Activated CD4-positive, alpha-beta T cell treated with anti-CD3 and anti-CD28 coated beads, Interleukin-2, amount 50 U/mL, for 48 hours (primary cell): Measurements from ENCODE around the gene WASF2.
"Not testable (repeated sequence)": the region's sequence is repeated elsewhere in the genome, so short reads cannot be mapped to it uniquely, and the experiment has no call there.

Source experiments
- DNase-seq, 2 experiments: peaks; one replicate each; pipeline ENCODE4 v3.0.0-alpha.2; 2020

The WASF2 gene

GRCh38 chr1:27521336-27521831, 31.4 kb upstream of the WASF2 start:
- peak; percentile 58 to 62 for DNase-seq

GRCh38 chr1:27520651-27521050, 30.7 kb upstream of the WASF2 start:
- peak in 1 of 2 experiments; percentile 17 for DNase-seq

- DNase-seq = no peak
Observed at GRCh38 chr1:27519331-27520258, 29.6 kb upstream of the WASF2 start.

- DNase-seq = no peak
Observed at GRCh38 chr1:27518808-27519207, 28.8 kb upstream of the WASF2 start.

GRCh38 chr1:27517907-27518718, 28.1 kb upstream of the WASF2 start:
- DNase-seq = no peak

- no peak for DNase-seq
Observed at GRCh38 chr1:27517301-27517700, 27.3 kb upstream of the WASF2 start.

GRCh38 chr1:27515626-27516025, 25.7 kb upstream of the WASF2 start:
- no peak for DNase-seq

GRCh38 chr1:27513958-27514357, 24.0 kb upstream of the WASF2 start:
- no peak for DNase-seq

- no peak for DNase-seq
Observed at GRCh38 chr1:27513528-27513927, 23.6 kb upstream of the WASF2 start.

- DNase-seq = no peak
Observed at GRCh38 chr1:27509127-27510080, 19.4 kb upstream of the WASF2 start.

GRCh38 chr1:27507960-27508665, 18.1 kb upstream of the WASF2 start:
- DNase-seq = no peak

GRCh38 chr1:27506703-27507102, 16.7 kb upstream of the WASF2 start:
- DNase-seq = no peak

- no peak for DNase-seq
Observed at GRCh38 chr1:27505420-27505680, 15.4 kb upstream of the WASF2 start.

GRCh38 chr1:27504588-27505419, 14.8 kb upstream of the WASF2 start:
- DNase-seq = no peak

GRCh38 chr1:27503844-27504587, 14.0 kb upstream of the WASF2 start:
- no peak for DNase-seq

- DNase-seq = no peak
Observed at GRCh38 chr1:27503033-27503432, 13.1 kb upstream of the WASF2 start.

GRCh38 chr1:27501159-27501558, 11.2 kb upstream of the WASF2 start:
- DNase-seq = not testable (repeated sequence)

GRCh38 chr1:27499142-27499541, 9.2 kb upstream of the WASF2 start:
- no peak for DNase-seq

- no peak for DNase-seq
Observed at GRCh38 chr1:27496604-27497155, 6.7 kb upstream of the WASF2 start.

- DNase-seq = no peak
Observed at GRCh38 chr1:27492796-27493195, 2.8 kb upstream of the WASF2 start.
